HAP-1 (cell line): ENCODE measurements around the gene CACNB1.

ENCODE experiments used
- DNase-seq, 2 experiments: peaks; one replicate each; pipeline ENCODE4 v3.0.0-alpha.2; 2016 to 2020; ENCODE audit warnings: low spot score in 2 of 2
- H3K27me3 ChIP-seq: fragments of 250-450 bp; sonication (Bioruptor Pico); 2 replicates; pipeline ENCODE4 v1.5.1; 2020; ENCODE audit warnings: low read depth, mild to moderate bottlenecking, moderate library complexity
- H3K36me3 ChIP-seq: fragments of 250-450 bp; sonication (Bioruptor Pico); replicated peaks from 2 replicates; pipeline ENCODE4 v1.5.1; 2020; ENCODE audit warnings: mild to moderate bottlenecking
- H3K4me1 ChIP-seq: fragments of 250-450 bp; sonication (Bioruptor Pico); 2 replicates; pipeline ENCODE4 v1.5.1; 2020; ENCODE audit warnings: mild to moderate bottlenecking
- H3K4me3 ChIP-seq: fragments of 250-450 bp; sonication (Bioruptor Pico); 2 replicates; pipeline ENCODE4 v1.5.1; 2020; ENCODE audit warnings: mild to moderate bottlenecking, moderate library complexity
- H3K9me3 ChIP-seq: fragments of 250-450 bp; sonication (Bioruptor Pico); 2 replicates; pipeline ENCODE4 v1.5.1; 2020; ENCODE audit warnings: mild to moderate bottlenecking, moderate library complexity
- in situ Hi-C: fragments of 300-500 bp; cut with MboI; formaldehyde crosslinking; loops from 3 replicates; pipeline ENCODE4 v1.14.3; 2020; ENCODE audit warnings: low sequenced_read_pairs, inconsistent platforms, mixed read lengths

CACNB1 gene

DNA sequence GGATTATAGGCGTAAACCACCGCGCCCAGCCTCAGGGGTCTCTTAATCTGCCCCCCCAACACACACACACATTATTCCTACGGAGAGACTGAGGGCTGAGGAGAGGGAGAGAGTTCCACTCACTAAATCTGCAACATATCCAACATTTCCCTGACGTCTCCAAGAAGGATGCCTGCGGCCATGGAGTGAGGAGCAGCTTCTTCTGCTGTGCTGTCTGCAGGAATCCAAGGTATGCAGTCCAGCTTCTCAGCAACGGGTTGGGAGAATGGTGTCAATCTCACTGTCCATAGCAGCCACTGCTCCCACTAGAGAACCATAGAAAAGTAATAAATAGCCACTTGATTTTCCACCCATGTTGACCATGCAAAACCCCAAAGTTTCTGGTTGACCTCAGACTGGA, 41.0 kb downstream of the CACNB1 start:
- Histone ChIP-seq H3K4me1 (peaks cover 4% of the 10 kb centered on the region), H3K9me3 (no peaks in the 10 kb centered on the region), H3K4me3 (no peak overlapping the region), H3K36me3 (no peaks in the 10 kb centered on the region), H3K27me3 (no peaks in the 10 kb centered on the region)
- DNase-seq = no peak
- in situ Hi-C loops = loop anchor here (5.0 kb wide), 1 partner anchor 169 kb away; no protein-coding TSS in a partner anchor

DNA sequence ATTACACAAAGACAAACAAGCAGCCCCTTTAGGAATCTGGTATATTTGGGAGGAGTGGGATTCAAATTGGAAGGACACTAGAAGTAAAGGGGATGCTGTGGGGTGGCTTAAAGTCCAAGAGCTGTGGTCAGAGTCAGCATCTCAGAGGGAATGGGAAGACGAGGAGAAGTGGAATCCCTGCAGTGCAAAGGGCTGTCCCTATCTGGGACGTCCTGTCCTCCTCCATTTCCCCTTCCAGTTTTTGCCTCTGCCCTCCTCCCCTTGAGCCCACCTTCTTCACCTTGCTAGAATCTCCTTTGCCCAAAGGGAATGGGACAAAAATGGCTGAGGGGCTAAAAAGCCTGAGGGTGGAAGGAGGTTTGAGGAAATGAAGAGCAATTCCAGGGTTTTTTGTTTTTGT, 41.8 kb downstream of the CACNB1 start:
- no peak overlapping the region for H3K4me3 ChIP-seq
- in situ Hi-C loops = loop anchor here (5.0 kb wide), 1 partner anchor 168 kb away; no protein-coding TSS in a partner anchor
- no peaks in the 10 kb centered on the region for H3K36me3 ChIP-seq
- H3K4me1 ChIP-seq = peaks cover 4% of the 10 kb centered on the region
- H3K9me3 ChIP-seq = no peaks in the 10 kb centered on the region
- no peak for DNase-seq
- H3K27me3 ChIP-seq = no peaks in the 10 kb centered on the region

DNA sequence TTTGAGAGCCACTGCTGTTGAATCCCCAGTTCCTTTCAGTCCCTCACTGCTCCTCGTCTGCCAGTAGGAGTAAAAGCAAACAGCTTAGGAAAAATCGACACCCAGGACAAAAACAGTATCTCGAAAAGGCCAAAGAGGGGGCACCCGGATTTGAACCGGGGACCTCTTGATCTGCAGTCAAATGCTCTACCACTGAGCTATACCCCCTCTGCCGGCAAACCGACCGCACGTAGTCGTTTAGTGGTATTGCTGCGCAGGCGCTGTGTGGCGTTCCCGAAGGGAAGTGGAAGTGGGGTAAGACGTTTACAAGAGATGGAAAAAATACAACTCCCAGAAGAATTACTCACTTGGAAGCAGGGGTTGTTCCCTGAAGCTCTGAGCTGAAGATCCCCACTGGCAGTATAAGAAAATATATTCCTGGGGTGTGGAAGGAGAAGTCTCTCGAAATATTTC, 43.8 kb downstream of the CACNB1 start:
- H3K4me3 ChIP-seq = peak overlapping the region; percentile 60
- H3K27me3 ChIP-seq = no peaks in the 10 kb centered on the region
- peaks cover 4% of the 10 kb centered on the region for H3K4me1 ChIP-seq
- in situ Hi-C loops = no loop called here
- no peaks in the 10 kb centered on the region for H3K36me3 ChIP-seq
- no peaks in the 10 kb centered on the region for H3K9me3 ChIP-seq
- peak; percentile 93 to 94 for DNase-seq

- peak in 1 of 2 experiments; percentile 61 for DNase-seq
- Histone ChIP-seq H3K36me3 (no peaks in the 10 kb centered on the region), H3K9me3 (no peaks in the 10 kb centered on the region), H3K4me1 (peaks cover 4% of the 10 kb centered on the region), H3K27me3 (no peaks in the 10 kb centered on the region), H3K4me3 (peak overlapping the region; percentile 60)
- in situ Hi-C loops = no loop called here
Observed at GRCh38 chr17:39151943-39152818, 45.3 kb downstream of the CACNB1 start.

GRCh38 chr17:39151150-39151942, 46.1 kb downstream of the CACNB1 start, which contains the start of gene PLXDC1:
Gene PLXDC1, minus strand, starts transcription at chr17:39151637. Its CDS starts 200 bp downstream, at chr17:39151437.
- in situ Hi-C loops = no loop called here
- peaks cover 4% of the 10 kb centered on the region for H3K4me1 ChIP-seq
- peak within 1 kb of the TSS; percentile 60; the same call in 1 of the 2 replicates for H3K4me3 ChIP-seq
- no peaks in the 10 kb centered on the region for H3K9me3 ChIP-seq
- no peaks in the 10 kb centered on the region for H3K27me3 ChIP-seq
- no peak for DNase-seq
- H3K36me3 ChIP-seq = no peaks in the 10 kb centered on the region

GRCh38 chr17:39150795-39151149, 46.7 kb downstream of the CACNB1 start:
- DNase-seq = no peak
- Histone ChIP-seq H3K36me3 (no peaks in the 10 kb centered on the region), H3K4me3 (no peak overlapping the region), H3K9me3 (no peaks in the 10 kb centered on the region), H3K27me3 (no peaks in the 10 kb centered on the region), H3K4me1 (peaks cover 4% of the 10 kb centered on the region)
- in situ Hi-C loops = no loop called here

- no peak for DNase-seq
- Histone ChIP-seq H3K27me3 (no peaks in the 10 kb centered on the region), H3K4me1 (peaks cover 4% of the 10 kb centered on the region), H3K36me3 (no peaks in the 10 kb centered on the region), H3K4me3 (no peak overlapping the region), H3K9me3 (no peaks in the 10 kb centered on the region)
- in situ Hi-C loops = no loop called here
Observed at GRCh38 chr17:39150104-39150634, 47.3 kb downstream of the CACNB1 start.

DNA sequence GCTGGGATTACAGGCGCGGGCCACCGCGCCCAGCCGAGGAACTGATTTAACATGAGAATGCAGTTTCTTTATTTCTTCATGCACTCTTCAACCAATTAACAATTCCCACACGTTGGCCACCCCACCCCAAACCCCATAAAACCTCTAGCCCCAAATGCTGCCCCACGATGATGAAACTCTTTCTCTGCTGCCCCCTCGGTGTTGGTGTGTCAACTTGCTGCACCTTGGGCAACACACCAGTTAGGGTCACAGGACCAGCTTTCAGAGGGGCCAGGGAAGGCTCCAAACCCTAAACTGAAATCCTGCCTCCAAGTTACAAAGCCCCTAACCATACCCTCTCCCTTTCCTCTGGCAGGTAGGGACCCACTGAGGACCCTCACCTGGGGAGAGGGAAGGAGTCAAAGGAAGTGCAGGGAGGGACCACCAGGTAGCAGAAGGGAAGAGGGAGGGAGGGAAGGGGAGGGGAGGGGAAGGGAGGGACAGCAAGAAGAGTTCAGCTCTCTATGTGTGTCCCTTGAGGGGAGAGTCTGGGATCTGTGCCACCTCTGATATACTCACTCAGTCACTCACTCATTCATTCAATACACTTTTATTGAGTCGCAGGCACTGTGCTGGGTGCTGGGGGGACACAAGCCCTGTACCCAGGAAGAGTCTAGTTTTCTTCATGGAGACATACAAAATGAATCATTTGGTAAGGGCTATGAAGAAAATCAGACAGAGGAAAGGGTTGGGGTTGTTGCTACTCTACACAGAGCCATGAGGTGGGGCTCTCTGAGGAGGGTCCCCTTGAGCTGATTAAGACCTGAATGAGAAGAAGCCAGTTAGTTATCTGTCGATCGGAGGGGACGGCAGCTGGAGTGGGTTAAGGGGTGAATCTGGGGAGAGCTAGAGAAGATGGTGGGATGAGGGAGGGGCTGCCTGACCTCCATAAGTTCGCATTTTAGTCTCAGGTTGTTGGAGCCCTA, 50.0 kb downstream of the CACNB1 start:
- no peak for DNase-seq
- H3K4me3 ChIP-seq = no peak overlapping the region
- peaks cover 4% of the 10 kb centered on the region for H3K4me1 ChIP-seq
- in situ Hi-C loops = no loop called here
- no peaks in the 10 kb centered on the region for H3K36me3 ChIP-seq
- no peaks in the 10 kb centered on the region for H3K27me3 ChIP-seq
- no peaks in the 10 kb centered on the region for H3K9me3 ChIP-seq

DNA sequence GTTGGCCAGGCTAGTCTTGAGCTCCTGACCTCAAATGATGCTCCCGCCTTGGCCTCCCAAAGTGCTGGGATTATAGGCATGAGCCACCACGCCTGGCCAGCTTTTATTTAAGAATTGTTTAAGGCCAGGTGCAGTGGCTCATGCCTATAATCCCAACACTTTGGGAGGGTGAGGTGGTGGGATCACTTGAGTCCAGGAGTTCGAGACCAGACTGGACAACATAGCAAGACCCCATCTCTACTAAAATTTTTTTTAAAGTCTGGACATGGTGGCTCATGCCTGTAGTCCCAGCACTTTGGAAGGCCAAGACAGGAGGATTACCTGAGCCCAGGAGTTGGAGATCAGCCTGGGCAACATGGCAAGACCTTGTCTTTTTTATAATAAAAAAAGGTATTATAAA, 51.2 kb downstream of the CACNB1 start:
- no peak overlapping the region for H3K4me3 ChIP-seq
- no peaks in the 10 kb centered on the region for H3K36me3 ChIP-seq
- H3K4me1 ChIP-seq = no peaks in the 10 kb centered on the region
- no peak for DNase-seq
- H3K27me3 ChIP-seq = no peaks in the 10 kb centered on the region
- in situ Hi-C loops = no loop called here
- H3K9me3 ChIP-seq = no peaks in the 10 kb centered on the region

- H3K36me3 ChIP-seq = no peaks in the 10 kb centered on the region
- no peaks in the 10 kb centered on the region for H3K27me3 ChIP-seq
- in situ Hi-C loops = no loop called here
- no peak for DNase-seq
- no peaks in the 10 kb centered on the region for H3K4me1 ChIP-seq
- H3K4me3 ChIP-seq = no peak overlapping the region
- H3K9me3 ChIP-seq = peaks cover 4% of the 10 kb centered on the region; the same call in 1 of the 2 replicates
Observed at GRCh38 chr17:39145143-39145542, 52.3 kb downstream of the CACNB1 start.

- Histone ChIP-seq H3K4me3 (no peak overlapping the region), H3K27me3 (no peaks in the 10 kb centered on the region), H3K4me1 (no peaks in the 10 kb centered on the region), H3K36me3 (no peaks in the 10 kb centered on the region), H3K9me3 (peaks cover 4% of the 10 kb centered on the region; the same call in 1 of the 2 replicates)
- in situ Hi-C loops = no loop called here
- no peak for DNase-seq
Observed at GRCh38 chr17:39144416-39144840, 53.0 kb downstream of the CACNB1 start.

DNA sequence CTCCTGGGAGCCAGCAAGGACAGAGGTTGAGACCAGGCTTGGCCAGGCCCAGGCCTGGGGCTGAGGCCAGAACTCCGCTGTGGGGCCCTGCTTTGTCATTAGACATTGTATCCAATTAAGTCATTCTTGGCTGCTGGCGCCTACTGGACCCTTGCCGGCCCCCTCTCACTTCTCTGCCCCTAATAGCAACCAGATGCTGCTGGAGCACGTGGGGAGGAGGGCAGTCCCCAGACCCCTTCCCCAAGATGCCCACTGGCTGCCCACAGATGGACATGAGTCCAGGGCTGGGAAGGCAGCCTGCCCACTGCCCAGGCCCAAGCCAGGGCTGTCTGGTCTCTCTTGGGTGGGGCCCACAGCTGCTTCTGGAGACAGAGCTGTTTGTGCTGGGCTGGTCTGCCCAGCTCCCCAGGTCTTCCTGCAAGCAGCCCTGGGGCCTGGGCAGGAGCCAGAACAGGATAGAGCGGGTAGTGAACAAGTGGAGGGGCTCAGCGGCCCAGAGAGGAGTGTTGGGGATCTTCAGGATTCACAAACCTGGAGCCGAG, 53.8 kb downstream of the CACNB1 start:
- Histone ChIP-seq H3K36me3 (no peaks in the 10 kb centered on the region), H3K4me1 (no peaks in the 10 kb centered on the region), H3K9me3 (peaks cover 4% of the 10 kb centered on the region; the same call in 1 of the 2 replicates), H3K4me3 (no peak overlapping the region), H3K27me3 (no peaks in the 10 kb centered on the region)
- DNase-seq = no peak
- in situ Hi-C loops = no loop called here
